ENCODE results near the gene SALL1.

SALL1 gene

DNA sequence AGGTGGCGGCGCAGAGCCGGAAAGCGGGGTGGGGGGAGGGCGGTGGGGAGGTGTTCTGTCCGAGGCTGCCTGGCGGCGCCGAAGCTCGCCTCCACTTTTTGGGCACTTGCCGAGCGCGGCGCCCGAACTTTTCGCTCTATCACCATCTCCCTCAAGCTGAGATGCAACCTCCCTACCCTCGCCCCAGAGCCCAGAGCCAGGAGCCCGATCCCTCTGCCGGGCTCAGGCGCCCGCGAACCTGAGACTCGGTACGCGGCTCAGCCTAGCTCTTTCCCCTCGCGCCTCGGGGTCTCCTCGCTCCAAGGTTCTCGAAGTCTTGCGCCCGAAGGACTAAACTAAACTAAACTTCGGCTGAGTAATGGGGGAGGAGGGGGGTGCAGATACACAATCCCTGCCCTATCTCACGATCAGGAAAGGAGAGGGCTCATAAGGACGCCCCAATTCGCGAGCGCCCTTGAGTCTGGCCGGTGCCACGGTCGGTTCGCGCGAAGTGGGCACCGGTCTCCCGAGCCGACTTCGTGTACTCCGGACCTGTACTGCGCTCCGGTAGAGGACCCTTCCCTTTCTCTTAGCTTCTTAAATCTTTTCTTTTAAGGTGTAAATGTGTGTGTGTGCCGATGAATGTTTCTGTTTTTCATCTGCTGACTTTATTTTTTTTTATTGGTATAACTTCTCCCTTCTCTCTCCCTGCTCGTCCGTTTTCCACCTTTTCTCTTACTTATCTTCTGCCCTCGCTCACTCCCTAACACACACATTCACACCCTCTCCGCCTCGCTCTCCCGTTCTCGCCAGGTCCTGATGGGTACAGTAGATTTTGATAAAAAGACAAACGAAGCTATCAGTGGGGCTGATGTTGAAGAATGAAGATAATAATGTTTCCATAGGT is 1.9 kb upstream of the SALL1 start:
- peaks cover 58 to 79% of the 10 kb centered on the region in 2 donors for H3K27me3 Mint-ChIP-seq
- no peaks in the 10 kb centered on the region for H3K9me3 Mint-ChIP-seq
- peaks cover 7 to 10% of the 10 kb centered on the region in 2 donors for H3K4me1 Mint-ChIP-seq
- peak overlapping the region; percentile 57 to 65 for H3K4me3 Mint-ChIP-seq
- no peak for ATAC-seq (replicated peaks)
- no peak for DNase-seq
- H3K27ac Mint-ChIP-seq: peak overlapping the region; percentile 73
- H3K36me3 Mint-ChIP-seq: peaks cover 0 to 7% of the 10 kb centered on the region in 2 donors

GRCh38 chr16:51151961-51152663 is 1.0 kb upstream of the SALL1 start:
- Mint-ChIP-seq H3K36me3 (peaks cover 0 to 7% of the 10 kb centered on the region in 2 donors), H3K9me3 (no peaks in the 10 kb centered on the region), H3K4me3 (peak overlapping the region in 1 of 2 donors; percentile 36), H3K27me3 (peaks cover 50 to 76% of the 10 kb centered on the region in 2 donors), H3K4me1 (peaks cover 7 to 10% of the 10 kb centered on the region in 2 donors), H3K27ac (peak overlapping the region; percentile 56)
- ATAC-seq (replicated peaks) (no peak), DNase-seq (no peak)

- H3K9me3 Mint-ChIP-seq: no peaks in the 10 kb centered on the region
- no peak overlapping the region for H3K4me3 Mint-ChIP-seq
- peaks cover 0 to 7% of the 10 kb centered on the region in 2 donors for H3K36me3 Mint-ChIP-seq
- H3K4me1 Mint-ChIP-seq: peaks cover 7 to 10% of the 10 kb centered on the region in 2 donors
- H3K27ac Mint-ChIP-seq: peak overlapping the region; percentile 51
- no peak for DNase-seq
- peaks cover 50 to 75% of the 10 kb centered on the region in 2 donors for H3K27me3 Mint-ChIP-seq
- no peak for ATAC-seq (replicated peaks)
Measured at GRCh38 chr16:51151435-51151960, 428 bp upstream of the SALL1 start.

DNA sequence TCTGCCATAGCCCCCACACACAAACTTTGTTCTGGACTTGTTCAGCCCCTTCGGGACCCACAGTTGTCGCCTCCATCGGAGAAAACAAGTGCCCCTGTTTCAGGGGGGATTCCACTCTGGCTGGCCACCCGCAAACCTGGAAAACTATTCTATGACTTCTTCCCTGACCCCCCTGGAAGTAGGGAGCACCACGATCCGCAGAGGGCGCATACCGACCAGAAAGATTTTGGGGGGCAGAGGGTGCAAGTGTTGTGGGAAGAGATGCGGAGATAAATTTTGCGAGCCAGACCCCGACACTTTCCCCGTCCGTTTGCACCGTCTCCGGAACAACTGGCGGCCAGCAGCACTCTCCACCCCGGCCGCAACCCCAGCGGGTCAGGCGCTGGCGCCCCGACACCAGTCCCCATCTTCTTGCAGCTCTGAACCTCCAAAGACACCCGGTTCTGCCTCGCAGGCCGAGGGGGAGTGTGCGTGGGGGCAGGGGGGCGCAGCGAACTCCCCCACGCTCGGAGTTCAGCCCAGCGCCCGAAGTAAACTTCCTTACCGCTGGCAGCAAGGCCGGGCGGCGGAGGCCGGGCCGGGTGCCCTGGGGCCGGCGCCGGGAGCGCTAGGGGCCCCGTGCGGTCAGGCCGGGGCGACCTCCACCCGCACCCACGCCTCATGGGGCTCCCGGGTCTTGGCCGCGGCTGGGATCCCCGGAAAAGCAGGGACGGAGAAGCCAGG is 744 bp downstream of the SALL1 start:
- H3K9me3 Mint-ChIP-seq: no peaks in the 10 kb centered on the region
- peaks cover 0 to 7% of the 10 kb centered on the region in 2 donors for H3K36me3 Mint-ChIP-seq
- no peak for ATAC-seq (replicated peaks)
- peak overlapping the region in 1 of 2 donors; percentile 53 for H3K4me3 Mint-ChIP-seq
- no peak for DNase-seq
- peaks cover 45 to 78% of the 10 kb centered on the region in 2 donors for H3K27me3 Mint-ChIP-seq
- H3K27ac Mint-ChIP-seq: peak overlapping the region; percentile 85
- peaks cover 4 to 10% of the 10 kb centered on the region in 2 donors for H3K4me1 Mint-ChIP-seq

GRCh38 chr16:51149721-51150164 is 1.3 kb downstream of the SALL1 start:
- Mint-ChIP-seq H3K36me3 (peaks cover 0 to 7% of the 10 kb centered on the region in 2 donors), H3K9me3 (no peaks in the 10 kb centered on the region), H3K27me3 (peaks cover 40 to 74% of the 10 kb centered on the region in 2 donors), H3K4me1 (peaks cover 0 to 10% of the 10 kb centered on the region in 2 donors), H3K27ac (peak overlapping the region; percentile 56), H3K4me3 (no peak overlapping the region)
- ATAC-seq (replicated peaks) (no peak), DNase-seq (no peak)

DNA sequence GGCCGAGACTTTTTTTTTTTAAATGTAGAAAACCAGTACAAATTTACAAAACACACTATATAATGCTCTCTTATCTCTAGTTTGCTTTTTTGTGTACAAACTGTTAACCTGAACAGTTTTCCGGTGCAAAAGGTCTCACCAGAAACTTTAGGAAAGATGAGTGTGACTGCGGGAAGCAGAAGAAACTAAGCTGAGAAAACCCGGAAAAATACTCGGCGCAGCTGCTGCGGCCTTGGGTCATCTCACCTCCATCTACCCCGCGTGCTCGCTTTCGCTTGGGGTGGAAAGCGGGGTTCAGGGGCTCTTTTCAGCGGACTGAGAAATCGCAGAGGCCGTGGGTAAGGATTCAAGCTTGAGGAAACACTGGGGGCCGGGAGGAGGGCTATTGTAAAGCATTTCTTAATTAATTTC is 1.8 kb downstream of the SALL1 start:
- peaks cover 38 to 70% of the 10 kb centered on the region in 2 donors for H3K27me3 Mint-ChIP-seq

DNA sequence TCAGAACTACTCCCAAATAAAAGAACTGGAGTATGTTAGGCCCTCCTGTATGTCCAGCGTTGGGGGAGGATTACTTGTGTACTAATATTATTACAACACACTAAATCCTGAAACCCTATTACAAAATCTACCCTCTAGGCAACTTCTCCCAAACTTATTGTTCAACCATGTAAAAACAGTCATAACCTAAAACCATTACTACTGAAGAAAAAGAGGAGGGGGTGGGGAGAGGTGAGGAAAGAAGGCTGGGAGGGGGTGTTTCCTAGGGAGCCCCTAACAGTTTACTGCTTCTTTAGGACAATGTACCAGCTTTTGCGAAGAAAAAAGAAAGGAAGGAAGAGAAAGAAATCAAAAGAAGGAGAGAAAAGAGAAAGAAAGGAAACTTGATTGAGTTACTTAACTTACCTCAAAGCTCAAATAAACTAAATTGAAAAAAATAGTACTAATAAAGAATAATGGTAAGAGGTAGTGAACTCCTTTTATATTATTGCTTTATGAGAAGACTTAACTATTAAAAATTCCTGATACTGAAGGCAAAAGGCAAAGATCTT is 2.3 kb downstream of the SALL1 start:
- no peaks in the 10 kb centered on the region for H3K9me3 Mint-ChIP-seq
- H3K27me3 Mint-ChIP-seq: peaks cover 32 to 65% of the 10 kb centered on the region in 2 donors
- no peak overlapping the region for H3K27ac Mint-ChIP-seq
- H3K36me3 Mint-ChIP-seq: peaks cover 0 to 6% of the 10 kb centered on the region in 2 donors
- ATAC-seq (replicated peaks): no peak
- H3K4me1 Mint-ChIP-seq: peaks cover 0 to 9% of the 10 kb centered on the region in 2 donors
- H3K4me3 Mint-ChIP-seq: no peak overlapping the region
- DNase-seq: no peak

More for the DNA sequence above, 1.8 kb downstream of the SALL1 start:
- Mint-ChIP-seq H3K4me3 (no peak overlapping the region), H3K9me3 (no peaks in the 10 kb centered on the region), H3K36me3 (peaks cover 0 to 7% of the 10 kb centered on the region in 2 donors), H3K4me1 (peaks cover 0 to 10% of the 10 kb centered on the region in 2 donors), H3K27ac (no peak overlapping the region)
- no peak for DNase-seq
- no peak for ATAC-seq (replicated peaks)

- peaks cover 28 to 57% of the 10 kb centered on the region in 2 donors for H3K27me3 Mint-ChIP-seq
- no peak for ATAC-seq (replicated peaks)
- no peak overlapping the region for H3K27ac Mint-ChIP-seq
- no peaks in the 10 kb centered on the region for H3K9me3 Mint-ChIP-seq
- no peak overlapping the region for H3K4me3 Mint-ChIP-seq
- DNase-seq: no peak
- peaks cover 0 to 5% of the 10 kb centered on the region in 2 donors for H3K4me1 Mint-ChIP-seq
- H3K36me3 Mint-ChIP-seq: no peaks in the 10 kb centered on the region
Measured at GRCh38 chr16:51147776-51148677, 3.0 kb downstream of the SALL1 start.

DNA sequence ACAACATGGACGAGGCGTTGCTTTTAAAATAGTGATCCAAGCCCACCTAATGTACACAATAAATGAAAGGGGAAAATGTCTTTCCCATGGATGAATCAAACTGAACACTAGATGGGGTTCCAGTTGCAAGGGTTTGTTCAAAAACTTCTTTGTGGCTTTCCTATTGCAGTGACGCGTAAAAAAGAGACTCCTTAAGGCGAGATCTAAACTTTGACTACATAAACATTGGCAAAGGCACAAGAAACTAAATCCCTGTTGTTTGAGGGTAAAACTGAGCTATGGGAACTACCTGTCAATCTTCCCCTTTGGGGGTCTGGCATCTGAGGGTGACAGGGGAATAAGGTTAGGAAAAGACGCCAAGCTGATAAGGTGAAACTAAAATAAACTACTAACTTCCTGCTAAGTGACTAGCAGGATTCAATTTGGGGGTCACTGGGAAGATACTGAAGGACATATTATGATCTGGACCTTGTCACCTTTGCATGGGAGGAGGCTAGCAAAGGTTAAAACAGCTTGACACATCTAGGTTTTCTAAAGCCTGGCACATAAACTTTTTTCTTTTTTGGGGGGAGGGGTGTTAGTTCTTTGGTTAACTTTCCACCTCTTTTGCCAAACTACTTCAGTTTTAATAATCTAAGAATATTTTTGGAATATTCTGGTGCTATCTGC is 4.7 kb downstream of the SALL1 start:
- Mint-ChIP-seq H3K4me1 (peaks cover 0 to 3% of the 10 kb centered on the region in 2 donors), H3K9me3 (no peaks in the 10 kb centered on the region), H3K27me3 (peaks cover 28 to 53% of the 10 kb centered on the region in 2 donors), H3K36me3 (no peaks in the 10 kb centered on the region), H3K4me3 (no peak overlapping the region), H3K27ac (no peak overlapping the region)
- ATAC-seq (replicated peaks): no peak
- DNase-seq: no peak

DNA sequence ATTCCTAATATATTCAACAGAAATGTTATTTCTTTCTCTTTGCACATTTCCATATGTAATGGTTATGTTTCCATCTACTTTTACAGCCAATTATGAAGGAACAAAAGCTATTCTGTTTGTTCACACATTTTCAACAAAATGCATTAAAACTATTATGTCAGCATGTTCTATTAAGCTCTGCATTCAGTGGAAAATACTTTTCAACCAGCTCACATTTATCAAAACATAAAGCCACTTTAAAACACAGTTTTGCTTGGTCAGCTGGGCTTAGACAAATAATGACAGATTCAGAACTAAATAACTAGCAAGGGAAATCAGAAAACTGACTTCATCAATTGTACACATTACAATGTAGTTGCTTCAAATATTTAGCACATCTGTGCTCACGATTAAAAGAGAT is 6.9 kb downstream of the SALL1 start:
- peaks cover 21 to 43% of the 10 kb centered on the region in 2 donors for H3K27me3 Mint-ChIP-seq

DNA sequence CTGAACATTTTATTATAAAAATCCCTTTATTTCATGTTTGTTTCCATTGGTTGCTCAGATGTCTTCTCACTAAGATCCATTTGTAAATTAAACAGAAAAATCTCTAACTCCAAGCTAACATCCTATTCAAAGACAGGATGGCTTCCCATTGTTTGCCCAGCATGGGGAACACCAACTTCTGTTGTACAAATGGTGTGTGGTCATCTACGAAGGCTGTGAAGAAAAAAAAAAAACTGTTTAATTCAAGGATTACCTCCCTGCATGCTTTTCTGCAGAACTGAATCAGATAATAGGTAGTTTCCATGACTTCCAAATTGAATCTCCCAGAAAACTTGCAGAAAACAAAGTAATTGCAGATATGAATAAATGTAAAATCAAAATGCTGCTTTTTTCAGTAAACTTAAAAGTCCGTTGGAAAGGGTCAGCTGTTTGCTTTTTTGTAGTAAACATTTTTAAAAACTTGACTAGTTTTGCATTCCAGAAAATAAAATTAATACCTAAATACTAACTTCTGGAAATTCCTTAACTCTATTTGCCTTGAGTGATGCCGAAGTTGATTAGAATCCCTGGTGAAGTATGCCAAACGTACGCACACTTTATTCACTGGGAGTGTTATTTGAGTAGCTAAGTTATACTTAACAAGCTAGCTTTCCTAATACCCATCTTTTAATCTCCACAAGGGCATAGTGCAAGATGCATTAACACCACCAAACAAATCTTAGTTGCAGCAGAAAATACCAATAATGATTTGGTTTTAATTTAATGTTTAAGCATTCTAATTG is 7.7 kb downstream of the SALL1 start:
- Mint-ChIP-seq H3K27me3 (peaks cover 13 to 35% of the 10 kb centered on the region in 2 donors), H3K4me1 (no peaks in the 10 kb centered on the region), H3K9me3 (peaks cover 3 to 4% of the 10 kb centered on the region in 2 donors), H3K4me3 (no peak overlapping the region), H3K36me3 (no peaks in the 10 kb centered on the region), H3K27ac (no peak overlapping the region)
- DNase-seq (no peak), ATAC-seq (replicated peaks) (no peak)

More for the DNA sequence above, 6.9 kb downstream of the SALL1 start:
- no peak overlapping the region for H3K27ac Mint-ChIP-seq
- H3K9me3 Mint-ChIP-seq: no peaks in the 10 kb centered on the region
- ATAC-seq (replicated peaks) (no peak), DNase-seq (no peak)
- no peaks in the 10 kb centered on the region for H3K4me1 Mint-ChIP-seq
- no peaks in the 10 kb centered on the region for H3K36me3 Mint-ChIP-seq
- no peak overlapping the region for H3K4me3 Mint-ChIP-seq

DNA sequence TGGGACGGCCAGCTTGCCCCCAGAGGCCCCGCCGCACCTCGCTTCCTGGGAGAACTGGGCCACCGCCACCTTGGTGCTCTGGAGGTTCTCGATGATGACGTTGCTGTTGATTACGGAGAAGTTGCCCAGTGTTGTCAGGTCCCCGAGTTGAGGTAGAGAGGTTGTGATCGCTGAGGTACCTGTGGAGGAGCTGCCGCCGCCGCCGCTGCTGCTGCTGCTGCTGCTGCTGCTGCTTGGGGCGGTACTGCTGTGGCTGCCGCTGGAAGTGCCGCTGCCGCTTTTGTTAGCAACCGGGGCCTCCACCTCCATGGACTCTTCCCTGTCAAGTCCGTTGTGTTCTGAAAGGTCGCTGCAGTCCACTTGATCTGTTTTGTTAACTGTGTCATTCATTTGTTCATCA is 9.5 kb downstream of the SALL1 start:
- no peak for DNase-seq
- Mint-ChIP-seq H3K36me3 (no peaks in the 10 kb centered on the region), H3K9me3 (peaks cover 4% of the 10 kb centered on the region in 2 donors), H3K27me3 (peaks cover 13 to 23% of the 10 kb centered on the region in 2 donors), H3K4me1 (no peaks in the 10 kb centered on the region), H3K27ac (no peak overlapping the region), H3K4me3 (no peak overlapping the region)
- no peak for ATAC-seq (replicated peaks)

Measured in stimulated activated naive B cell treated with anti-CD40 and anti-IgM and Interleukin-4, amounts not matched to agents 10 μg/mL and 1 μg/mL and 100 μg/mL, for 72 hours (primary cell).